ENCODE results near the gene SHISA8.
"Not testable (repeated sequence)": the region's sequence is repeated elsewhere in the genome, so short reads cannot be mapped to it uniquely, and the experiment has no call there.

The SHISA8 gene

GRCh38 chr22:41915035-41915785 is at the start of gene SHISA8:
SHISA8 (minus strand) TSS chr22:41915074; CDS start chr22:41914667, 407 bp downstream.
- DNase-seq (ENCODE audit: low read depth in 2 of 3, low spot score in 2 of 3) = no peak

- no peak for DNase-seq (ENCODE audit: low read depth in 2 of 3, low spot score in 2 of 3)
These were observed 49.2 kb upstream of the SHISA8 start for GRCh38 chr22:41964112-41964491.

- DNase-seq (ENCODE audit: low read depth in 2 of 3, low spot score in 2 of 3) = no peak
These were observed 48.7 kb upstream of the SHISA8 start for GRCh38 chr22:41963453-41964111.

- DNase-seq (ENCODE audit: low read depth in 2 of 3, low spot score in 2 of 3) = no peak
These were observed 43.2 kb upstream of the SHISA8 start for GRCh38 chr22:41957941-41958556.

GRCh38 chr22:41952713-41953112 is 37.8 kb upstream of the SHISA8 start:
- no peak for DNase-seq (ENCODE audit: low read depth in 2 of 3, low spot score in 2 of 3)

- DNase-seq (ENCODE audit: low read depth in 2 of 3, low spot score in 2 of 3) = no peak
These were observed 37.1 kb upstream of the SHISA8 start, which contains the start of gene SMIM45 for GRCh38 chr22:41951898-41952474. SMIM45 (plus strand) TSS chr22:41952150.

GRCh38 chr22:41949297-41949965 is 34.6 kb upstream of the SHISA8 start:
- no peak for DNase-seq (ENCODE audit: low read depth in 2 of 3, low spot score in 2 of 3)

- DNase-seq (ENCODE audit: low read depth in 2 of 3, low spot score in 2 of 3) = not testable (repeated sequence)
These were observed 34.0 kb upstream of the SHISA8 start for GRCh38 chr22:41948928-41949296.

- no peak for DNase-seq (ENCODE audit: low read depth in 2 of 3, low spot score in 2 of 3)
These were observed 33.3 kb upstream of the SHISA8 start for GRCh38 chr22:41948142-41948541.

- no peak for DNase-seq (ENCODE audit: low read depth in 2 of 3, low spot score in 2 of 3)
These were observed 32.7 kb upstream of the SHISA8 start for GRCh38 chr22:41947424-41948080.

GRCh38 chr22:41946629-41947423 is 32.0 kb upstream of the SHISA8 start, which contains the start of gene CENPM:
CENPM (minus strand) TSS chr22:41947152; CDS start chr22:41947076, 76 bp downstream.
- peak; percentile 87 to 92 (median 90) for DNase-seq (ENCODE audit: low read depth in 2 of 3, low spot score in 2 of 3)

GRCh38 chr22:41943661-41944209 is 28.9 kb upstream of the SHISA8 start:
- DNase-seq (ENCODE audit: low read depth in 2 of 3, low spot score in 2 of 3) = no peak

- DNase-seq (ENCODE audit: low read depth in 2 of 3, low spot score in 2 of 3) = peak in 2 of 3 experiments; percentile 54 to 60
These were observed 26.2 kb upstream of the SHISA8 start for GRCh38 chr22:41940832-41941765.

GRCh38 chr22:41939981-41940831 is 25.3 kb upstream of the SHISA8 start:
- peak in 2 of 3 experiments; percentile 74 to 75 for DNase-seq (ENCODE audit: low read depth in 2 of 3, low spot score in 2 of 3)

GRCh38 chr22:41936894-41937169 is 22.0 kb upstream of the SHISA8 start:
- DNase-seq (ENCODE audit: low read depth in 2 of 3, low spot score in 2 of 3) = no peak

GRCh38 chr22:41935509-41935908 is 20.6 kb upstream of the SHISA8 start:
- DNase-seq (ENCODE audit: low read depth in 2 of 3, low spot score in 2 of 3) = no peak

- DNase-seq (ENCODE audit: low read depth in 2 of 3, low spot score in 2 of 3) = no peak
These were observed 20.1 kb upstream of the SHISA8 start for GRCh38 chr22:41935015-41935351.

Measured in activated CD8-positive, alpha-beta memory T cell treated with anti-CD3 and anti-CD28 coated beads for 48 hours (primary cell).